ENCODE data around the gene HIP1R. TPM values are rescaled to one million over a fixed set of nuclear protein-coding genes. Genes with fewer than 3 reads are reported as not detected.

The HIP1R gene
- total RNA-seq, 1 experiment from 2014 or later, result 33.1 TPM

GRCh38 chr12:122789637-122790036, 45.6 kb upstream of the HIP1R start:
- H3K9me2 ChIP-seq (ENCODE audit: insufficient read depth), result no peaks in the 10 kb centered on the region
- CTCF ChIA-PET, result interaction anchor here (0.7 kb wide), 2 partner anchors 29 to 74 kb away, joined by 4 read pairs; no protein-coding TSS in a partner anchor
- H3K79me2 ChIP-seq (ENCODE audit: low read depth), result no peaks in the 10 kb centered on the region
- TF ChIP-seq EZH2 (IDR thresholded peaks at IDR 0.05; ENCODE audit: low read depth) (no peak), CTCF (conservative IDR thresholded peaks at IDR 0.05) (no peak)
- no peak overlapping the region for H2AFZ ChIP-seq
- H3F3A ChIP-seq (ENCODE audit: insufficient read depth, low read depth), result 0 out of 2 replicates have a peak, but pooled peaks cover 5% of the 10 kb centered on the region
- H4K20me1 ChIP-seq (ENCODE audit: insufficient read depth), result no peaks in the 10 kb centered on the region
- H3K9me3 ChIP-seq (ENCODE audit: insufficient read depth, low read depth), result no peaks in the 10 kb centered on the region
- H3K36me3 ChIP-seq (ENCODE audit: low read depth), result no peaks in the 10 kb centered on the region
- POLR2A ChIA-PET (ENCODE audit: unreplicated experiment), result interaction anchor here (0.6 kb wide), 1 partner anchor 99 kb away, joined by 4 read pairs; no protein-coding TSS in a partner anchor
- H3K4me3 ChIP-seq, result no peak overlapping the region
- H3K4me1 ChIP-seq (replicated peaks; ENCODE audit: insufficient read depth), result no peaks in the 10 kb centered on the region
- no peak overlapping the region for H3K4me2 ChIP-seq
- intact Hi-C loops (cut with micrococcal nuclease; ENCODE audit: unreplicated experiment), result loop anchor here (5.0 kb wide), 2 partner anchors 53 to 73 kb away; no protein-coding TSS in a partner anchor
- no peak for DNase-seq
- BruUV-seq (replicated peaks), result no TSS peak
- H3K27me3 ChIP-seq (ENCODE audit: insufficient read depth, low read depth), result no peaks in the 10 kb centered on the region
- H3K27ac ChIP-seq, result no peak overlapping the region

GRCh38 chr12:122790393-122791075, 44.7 kb upstream of the HIP1R start:
- Histone ChIP-seq H3K79me2 (ENCODE audit: low read depth) (no peaks in the 10 kb centered on the region), H3K4me3 (no peak overlapping the region), H3K9me2 (ENCODE audit: insufficient read depth) (no peaks in the 10 kb centered on the region), H3K4me2 (no peak overlapping the region), H3K27me3 (ENCODE audit: insufficient read depth, low read depth) (no peaks in the 10 kb centered on the region), H3K36me3 (ENCODE audit: low read depth) (no peaks in the 10 kb centered on the region), H3F3A (ENCODE audit: insufficient read depth, low read depth) (0 out of 2 replicates have a peak, but pooled peaks cover 5% of the 10 kb centered on the region), H3K27ac (no peak overlapping the region), H3K4me1 (replicated peaks; ENCODE audit: insufficient read depth) (no peaks in the 10 kb centered on the region), H4K20me1 (ENCODE audit: insufficient read depth) (no peaks in the 10 kb centered on the region), H3K9me3 (ENCODE audit: insufficient read depth, low read depth) (no peaks in the 10 kb centered on the region), H2AFZ (no peak overlapping the region)
- intact Hi-C loops (cut with micrococcal nuclease; ENCODE audit: unreplicated experiment), result loop anchor here (5.0 kb wide), 2 partner anchors 52 to 72 kb away; no protein-coding TSS in a partner anchor
- BruUV-seq (replicated peaks), result no TSS peak
- TF ChIP-seq EZH2 (IDR thresholded peaks at IDR 0.05; ENCODE audit: low read depth) (no peak), CTCF (conservative IDR thresholded peaks at IDR 0.05) (no peak)
- peak in 1 of 2 experiments; percentile 41 for DNase-seq
- CTCF ChIA-PET, result interaction anchor here (0.6 to 0.7 kb wide), 2 partner anchors 28 to 179 kb away, joined by 4 to 7 read pairs; no protein-coding TSS in a partner anchor
- POLR2A ChIA-PET (ENCODE audit: unreplicated experiment), result interaction anchor here (0.6 kb wide), 2 partner anchors 98 to 112 kb away, joined by 3 to 4 read pairs; no protein-coding TSS in a partner anchor

- POLR2A ChIA-PET (ENCODE audit: unreplicated experiment), result no interaction called here
- no TSS peak for BruUV-seq (replicated peaks)
- no peak overlapping the region for H3K4me2 ChIP-seq
- intact Hi-C loops (cut with micrococcal nuclease; ENCODE audit: unreplicated experiment), result loop anchor here (1.0 to 5.0 kb wide), 3 partner anchors 49 to 159 kb away; no protein-coding TSS in a partner anchor
- H3K9me2 ChIP-seq (ENCODE audit: insufficient read depth), result no peaks in the 10 kb centered on the region
- 0 out of 2 replicates have a peak, but pooled peaks cover 5% of the 10 kb centered on the region for H3F3A ChIP-seq (ENCODE audit: insufficient read depth, low read depth)
- CTCF ChIA-PET, result interaction anchor here (0.5 to 1.0 kb wide), 3 partner anchors 13 to 125 kb away, joined by 3 to 6 read pairs (median 3); no protein-coding TSS in a partner anchor
- H3K4me3 ChIP-seq, result no peak overlapping the region
- no peaks in the 10 kb centered on the region for H4K20me1 ChIP-seq (ENCODE audit: insufficient read depth)
- H3K9me3 ChIP-seq (ENCODE audit: insufficient read depth, low read depth), result no peaks in the 10 kb centered on the region
- no peak overlapping the region for H3K27ac ChIP-seq
- no peaks in the 10 kb centered on the region for H3K79me2 ChIP-seq (ENCODE audit: low read depth)
- no peaks in the 10 kb centered on the region for H3K27me3 ChIP-seq (ENCODE audit: insufficient read depth, low read depth)
- no peaks in the 10 kb centered on the region for H3K36me3 ChIP-seq (ENCODE audit: low read depth)
- no peak overlapping the region for H2AFZ ChIP-seq
- TF ChIP-seq EZH2 (IDR thresholded peaks at IDR 0.05; ENCODE audit: low read depth) (no peak), CTCF (conservative IDR thresholded peaks at IDR 0.05) (peak; percentile 86)
- H3K4me1 ChIP-seq (replicated peaks; ENCODE audit: insufficient read depth), result no peaks in the 10 kb centered on the region
- DNase-seq, result peak in 1 of 2 experiments; percentile 6
Observed at GRCh38 chr12:122793685-122794106, 41.6 kb upstream of the HIP1R start.

Data from PC-9 (cell line).